Stimulated activated naive CD8-positive, alpha-beta T cell treated with anti-CD3 and anti-CD28 coated beads, Interleukin-15, amount 100 ng/mL, for 72 hours (primary cell): ENCODE measurements around the gene RNF114.

Experiments
- ATAC-seq: fragments of 150-1000 bp; cut with Tn5 transposase; 2 replicates; pipeline ENCODE4 v1.10.0; 2021; ENCODE audit warnings: mild to moderate bottlenecking, moderate library complexity
- DNase-seq, 2 donors: peaks; one replicate each; pipeline ENCODE4 v3.0.0; 2021 to 2022
- H3K27ac Mint-ChIP-seq, 2 donors: one replicate each; pipeline ENCODE4 v1.8.0; 2022; ENCODE audit warnings: mild to moderate bottlenecking in 2 of 2, mixed read lengths in 2 of 2, moderate library complexity in 2 of 2
- H3K27me3 Mint-ChIP-seq: one replicate; pipeline ENCODE4 v1.8.0; 2022; ENCODE audit warnings: mixed read lengths
- H3K4me1 Mint-ChIP-seq: one replicate; pipeline ENCODE4 v1.8.0; 2022; ENCODE audit warnings: mild to moderate bottlenecking, mixed read lengths
- H3K4me3 Mint-ChIP-seq, 2 donors: one replicate each; pipeline ENCODE4 v1.8.0; 2022; ENCODE audit warnings: mild to moderate bottlenecking in 2 of 2, mixed read lengths in 2 of 2, moderate library complexity in 1 of 2
- H3K9me3 Mint-ChIP-seq, 2 donors: one replicate each; pipeline ENCODE4 v1.8.0; 2022; ENCODE audit warnings: mixed read lengths in 2 of 2

RNF114 gene, protein sequence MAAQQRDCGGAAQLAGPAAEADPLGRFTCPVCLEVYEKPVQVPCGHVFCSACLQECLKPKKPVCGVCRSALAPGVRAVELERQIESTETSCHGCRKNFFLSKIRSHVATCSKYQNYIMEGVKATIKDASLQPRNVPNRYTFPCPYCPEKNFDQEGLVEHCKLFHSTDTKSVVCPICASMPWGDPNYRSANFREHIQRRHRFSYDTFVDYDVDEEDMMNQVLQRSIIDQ

GRCh38 chr20:49936153-49937026, at the start of gene RNF114:
Gene RNF114, plus strand, starts transcription at chr20:49936397. Its CDS starts 16 bp downstream, at chr20:49936413.
- no peaks in the 10 kb centered on the region for H3K27me3 Mint-ChIP-seq
- H3K27ac Mint-ChIP-seq = peak within 1 kb of the TSS; percentile 67 to 97
- DNase-seq (peak; percentile 86 to 88), ATAC-seq (peak; percentile 92)
- peaks cover 58% of the 10 kb centered on the region for H3K4me1 Mint-ChIP-seq
- H3K4me3 Mint-ChIP-seq = peak within 1 kb of the TSS; percentile 88 to 97
- H3K9me3 Mint-ChIP-seq = no peaks in the 10 kb centered on the region

DNA sequence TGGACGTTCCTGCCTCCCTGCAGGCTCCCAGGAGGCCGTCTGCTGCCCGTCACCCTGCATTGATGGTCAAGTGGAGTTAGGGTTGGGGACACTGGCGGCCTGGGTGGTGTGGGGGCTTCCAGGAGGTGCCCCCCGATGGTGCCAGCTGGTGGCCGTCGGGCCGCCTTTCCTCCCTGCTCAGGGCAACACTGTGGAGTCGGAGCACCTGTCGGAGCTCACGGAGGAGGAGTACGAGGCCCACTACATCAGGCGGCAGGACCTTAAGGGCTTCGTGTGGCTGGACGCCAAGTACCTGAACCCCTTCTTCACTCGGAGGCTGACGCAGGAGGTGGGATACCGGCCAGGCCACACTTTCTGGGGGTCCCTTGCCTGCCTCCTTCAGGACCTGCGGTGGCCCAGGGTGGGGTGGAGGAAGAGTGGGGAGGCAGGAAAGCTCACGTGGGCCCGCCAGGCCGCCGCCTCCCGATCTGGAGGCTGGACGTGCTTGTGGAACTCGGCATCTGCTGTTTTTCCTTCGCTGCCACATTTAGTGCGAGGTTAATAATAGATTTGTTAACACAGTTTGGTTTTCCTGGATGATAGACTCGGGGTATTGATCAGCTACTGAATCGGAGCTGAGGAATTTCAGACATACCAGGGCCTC, 49.5 kb upstream of the RNF114 start:
- H3K9me3 Mint-ChIP-seq = no peaks in the 10 kb centered on the region
- peaks cover 22% of the 10 kb centered on the region for H3K4me1 Mint-ChIP-seq
- H3K27ac Mint-ChIP-seq = peak overlapping the region; percentile 62 to 73
- H3K27me3 Mint-ChIP-seq = no peaks in the 10 kb centered on the region
- H3K4me3 Mint-ChIP-seq = no peak overlapping the region
- no peak for ATAC-seq
- DNase-seq = no peak

DNA sequence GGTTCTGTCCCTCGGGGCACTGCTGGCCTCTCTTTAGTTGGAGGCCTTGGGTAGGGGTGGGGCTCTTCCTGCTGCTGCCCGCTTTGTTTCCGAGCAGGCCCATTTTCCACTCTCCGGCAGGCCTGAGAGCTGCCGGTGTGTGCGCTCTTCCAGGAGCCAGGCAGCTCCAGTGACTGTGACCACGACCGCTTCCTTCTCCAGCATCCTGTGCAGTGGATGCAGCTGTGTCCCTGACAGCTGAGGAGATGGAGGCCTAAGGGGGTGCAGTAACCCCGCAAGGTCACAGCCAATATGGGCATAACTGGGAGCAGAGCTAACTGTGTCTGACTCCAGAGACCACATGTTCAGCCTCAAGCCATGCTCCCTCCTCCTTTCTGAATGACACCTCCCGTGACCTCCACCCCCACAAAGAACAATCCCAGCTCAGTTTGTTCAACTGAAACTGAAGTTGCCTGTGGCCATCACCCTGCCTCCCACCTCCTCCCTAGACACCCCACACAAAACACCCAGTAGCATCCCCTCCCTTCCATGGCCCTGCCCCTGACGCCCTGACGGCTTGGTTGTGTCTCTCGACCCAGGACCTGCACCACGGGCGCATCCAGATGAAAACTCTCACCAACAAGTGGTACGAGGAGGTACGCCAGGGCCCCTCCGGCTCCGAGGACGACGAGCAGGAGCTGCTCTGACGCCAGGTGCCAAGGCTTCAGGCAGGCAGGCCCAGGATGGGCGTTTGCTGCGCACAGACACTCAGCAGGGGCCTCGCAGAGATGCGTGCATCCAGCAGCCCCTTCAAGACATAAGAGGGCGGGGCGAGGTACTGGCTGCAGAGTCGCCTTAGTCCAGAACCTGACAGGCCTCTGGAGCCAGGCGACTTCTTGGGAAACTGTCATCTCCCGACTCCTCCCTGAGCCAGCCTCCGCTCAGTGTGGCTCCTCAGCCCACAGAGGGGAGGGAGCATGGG, 48.7 kb upstream of the RNF114 start:
- Mint-ChIP-seq H3K9me3 (no peaks in the 10 kb centered on the region), H3K4me1 (peaks cover 24% of the 10 kb centered on the region), H3K4me3 (no peak overlapping the region), H3K27ac (peak overlapping the region in 1 of 2 donors; percentile 91), H3K27me3 (no peaks in the 10 kb centered on the region)
- ATAC-seq = no peak
- DNase-seq = no peak

DNA sequence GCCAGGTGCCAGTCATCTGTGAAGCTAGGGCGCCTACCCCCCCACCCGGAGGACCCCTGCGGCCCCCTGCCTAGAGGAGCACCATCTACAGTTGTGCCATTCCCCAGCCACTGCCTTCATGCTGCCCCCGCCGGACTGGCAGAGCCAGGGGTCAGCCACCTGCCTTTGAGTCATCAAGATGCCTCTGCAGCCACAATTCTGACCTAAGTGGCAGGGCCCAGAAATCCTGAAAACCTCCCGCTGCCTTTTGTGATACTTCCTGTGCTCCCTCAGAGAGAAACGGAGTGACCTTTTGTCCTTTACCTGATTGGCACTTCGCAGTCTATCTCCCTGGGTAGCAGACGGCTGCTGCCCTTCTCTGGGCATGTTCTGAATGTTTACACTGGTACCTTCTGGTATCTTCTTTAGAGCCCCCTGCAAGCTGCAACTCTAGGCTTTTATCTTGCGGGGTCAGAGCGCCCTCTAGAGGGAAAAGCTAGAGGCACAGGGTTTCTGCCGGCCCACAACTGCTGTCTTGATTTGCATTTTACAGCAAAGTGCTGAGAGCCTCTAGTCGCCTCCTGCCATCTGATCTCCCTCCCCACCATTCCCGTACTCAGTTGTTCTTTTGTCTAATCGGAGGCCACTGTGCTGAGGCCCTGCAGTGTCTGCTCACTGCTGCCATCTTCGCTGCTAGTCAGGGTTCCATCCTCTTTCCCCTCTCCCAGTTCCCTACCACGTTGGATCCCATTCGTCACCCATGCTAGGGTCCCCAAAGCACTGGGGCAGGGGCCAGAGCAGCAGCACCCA, 47.8 kb upstream of the RNF114 start:
- peak; percentile 59 to 60 for DNase-seq
- peaks cover 32% of the 10 kb centered on the region for H3K4me1 Mint-ChIP-seq
- peak overlapping the region in 1 of 2 donors; percentile 22 for H3K27ac Mint-ChIP-seq
- no peak overlapping the region for H3K4me3 Mint-ChIP-seq
- peak; percentile 59 for ATAC-seq
- no peaks in the 10 kb centered on the region for H3K9me3 Mint-ChIP-seq
- no peaks in the 10 kb centered on the region for H3K27me3 Mint-ChIP-seq

DNA sequence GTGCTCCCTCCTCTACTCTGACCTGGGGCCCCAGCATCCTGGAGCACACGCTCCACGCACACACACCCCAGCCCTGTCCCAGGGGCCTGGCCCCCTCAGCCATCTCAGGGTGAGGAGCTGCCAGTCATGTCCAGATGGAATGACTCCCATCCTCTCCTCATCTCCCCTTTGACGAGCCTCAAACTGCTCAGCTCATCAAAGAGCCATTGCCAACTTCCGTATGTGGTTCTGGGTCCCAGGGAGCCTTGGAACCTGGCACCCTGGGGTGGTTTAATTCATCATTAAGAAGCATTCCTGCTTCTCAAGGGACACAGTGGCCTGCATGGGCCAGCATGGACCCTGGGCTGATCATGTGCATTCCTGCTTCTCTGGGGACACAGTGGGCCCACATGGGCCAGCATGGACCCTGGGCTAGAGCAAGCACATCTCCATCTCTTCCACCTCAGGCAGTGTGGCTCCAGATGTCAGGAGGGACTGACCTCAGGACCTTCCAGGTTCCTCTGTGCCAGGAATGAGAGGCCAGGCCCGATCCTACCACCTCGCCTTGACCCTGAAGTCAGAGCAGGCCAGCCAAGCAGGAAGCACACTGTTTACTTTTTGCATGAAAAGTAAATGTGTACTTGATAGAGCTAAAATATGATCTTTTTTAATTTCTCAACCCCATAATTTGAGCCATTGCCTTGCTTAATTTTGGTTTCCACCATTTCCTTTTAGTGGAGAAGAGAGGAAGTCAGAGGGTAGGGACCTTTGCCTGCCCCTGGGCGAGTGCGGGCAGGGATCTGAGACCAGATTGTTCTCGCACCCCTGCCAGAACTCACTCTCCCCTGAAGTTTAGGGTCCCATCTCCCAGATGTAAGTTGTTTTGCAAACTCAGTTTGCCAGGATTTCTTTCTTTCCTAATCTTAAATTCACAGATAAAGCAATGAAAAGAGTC, 46.9 kb upstream of the RNF114 start:
- H3K4me1 Mint-ChIP-seq = peaks cover 41% of the 10 kb centered on the region
- H3K27ac Mint-ChIP-seq = peak overlapping the region; percentile 28 to 79
- H3K4me3 Mint-ChIP-seq = no peak overlapping the region
- DNase-seq (no peak), ATAC-seq (no peak)
- H3K27me3 Mint-ChIP-seq = no peaks in the 10 kb centered on the region
- no peaks in the 10 kb centered on the region for H3K9me3 Mint-ChIP-seq

DNA sequence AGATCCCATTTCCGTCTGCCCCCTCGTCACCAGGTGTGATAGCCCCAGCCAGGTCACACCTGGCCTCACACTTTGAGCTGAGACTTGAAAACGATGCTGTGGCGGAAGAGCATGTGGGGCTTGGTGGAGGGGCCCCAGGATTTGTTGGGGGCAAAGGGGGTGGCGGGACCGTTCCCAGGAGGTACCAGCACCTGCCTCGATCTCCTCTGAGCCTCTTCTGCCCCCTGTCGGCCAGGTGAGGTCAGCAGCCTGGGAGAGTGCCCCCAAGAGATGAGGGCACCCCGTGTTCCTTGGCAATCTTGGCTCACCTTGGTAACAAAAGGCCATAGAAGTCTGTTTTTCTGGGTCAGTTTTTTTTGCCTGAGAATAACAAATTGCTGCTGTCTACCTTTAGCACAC, 46.3 kb upstream of the RNF114 start:
- H3K4me3 Mint-ChIP-seq = no peak overlapping the region
- no peaks in the 10 kb centered on the region for H3K27me3 Mint-ChIP-seq
- peaks cover 43% of the 10 kb centered on the region for H3K4me1 Mint-ChIP-seq
- H3K9me3 Mint-ChIP-seq = no peaks in the 10 kb centered on the region
- DNase-seq (no peak), ATAC-seq (no peak)
- peak overlapping the region in 1 of 2 donors; percentile 28 for H3K27ac Mint-ChIP-seq

DNA sequence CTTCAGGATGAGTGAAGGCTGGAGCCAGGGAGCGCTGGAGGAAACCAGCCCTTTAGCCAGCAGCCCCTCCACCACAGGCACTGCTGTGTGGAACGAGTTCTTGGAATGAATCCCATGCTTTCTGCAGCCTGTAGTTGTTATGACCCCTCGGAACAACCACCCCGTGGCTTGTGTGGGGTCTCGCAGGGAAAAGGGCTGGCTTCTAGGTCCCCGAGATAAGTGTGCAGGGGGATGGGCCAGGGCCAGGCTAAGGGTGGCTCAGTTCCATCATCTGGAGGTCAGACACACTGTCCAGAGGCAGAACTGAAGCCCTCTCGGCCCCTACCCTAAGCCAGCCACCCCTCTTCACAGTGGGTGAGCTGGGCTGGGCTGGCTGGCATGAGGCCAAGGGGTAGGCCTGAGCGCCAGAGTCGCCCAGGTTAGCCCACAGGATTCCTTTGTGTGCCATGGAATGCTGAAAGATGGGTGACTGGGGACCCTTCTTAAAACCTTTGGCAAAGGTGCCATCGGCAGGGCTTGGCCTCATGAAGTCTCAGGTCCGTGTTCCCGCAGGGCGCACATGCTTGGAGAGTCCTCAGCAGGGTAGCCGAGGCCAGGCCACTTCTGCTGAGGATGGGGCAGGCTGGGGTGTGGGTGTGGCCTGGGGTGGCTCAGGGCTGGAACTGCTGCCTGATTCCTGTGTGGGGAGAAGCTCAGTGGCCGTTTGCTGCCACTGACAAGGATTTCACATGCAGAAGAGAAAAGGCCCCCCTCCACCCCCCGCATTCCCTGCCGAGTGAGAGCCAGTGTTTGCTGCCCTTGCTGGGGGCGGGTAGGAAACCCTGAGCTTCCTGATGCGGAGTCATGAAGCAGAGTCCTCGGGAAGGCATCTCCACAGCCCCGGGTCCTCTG, 45.5 kb upstream of the RNF114 start:
- H3K27me3 Mint-ChIP-seq = no peaks in the 10 kb centered on the region
- peak overlapping the region in 1 of 2 donors; percentile 40 for H3K27ac Mint-ChIP-seq

GRCh38 chr20:49891476-49892110, 44.6 kb upstream of the RNF114 start:
- H3K27ac Mint-ChIP-seq = peak overlapping the region in 1 of 2 donors; percentile 52
- DNase-seq = no peak
- no peak for ATAC-seq
- peaks cover 43% of the 10 kb centered on the region for H3K4me1 Mint-ChIP-seq
- no peaks in the 10 kb centered on the region for H3K27me3 Mint-ChIP-seq
- no peak overlapping the region for H3K4me3 Mint-ChIP-seq
- H3K9me3 Mint-ChIP-seq = no peaks in the 10 kb centered on the region

More for the DNA sequence above, 45.5 kb upstream of the RNF114 start:
- ATAC-seq = no peak
- Mint-ChIP-seq H3K4me1 (peaks cover 43% of the 10 kb centered on the region), H3K9me3 (no peaks in the 10 kb centered on the region), H3K4me3 (no peak overlapping the region)
- DNase-seq = no peak

GRCh38 chr20:49892260-49892659, 43.9 kb upstream of the RNF114 start:
- Mint-ChIP-seq H3K27ac (peak overlapping the region in 1 of 2 donors; percentile 85), H3K4me1 (peaks cover 42% of the 10 kb centered on the region), H3K4me3 (no peak overlapping the region), H3K9me3 (no peaks in the 10 kb centered on the region), H3K27me3 (no peaks in the 10 kb centered on the region)
- ATAC-seq (no peak), DNase-seq (no peak)

GRCh38 chr20:49892817-49893216, 43.4 kb upstream of the RNF114 start:
- Mint-ChIP-seq H3K27ac (peak overlapping the region; percentile 76 to 85), H3K4me1 (peaks cover 36% of the 10 kb centered on the region), H3K9me3 (no peaks in the 10 kb centered on the region), H3K4me3 (no peak overlapping the region), H3K27me3 (no peaks in the 10 kb centered on the region)
- ATAC-seq (no peak), DNase-seq (no peak)

DNA sequence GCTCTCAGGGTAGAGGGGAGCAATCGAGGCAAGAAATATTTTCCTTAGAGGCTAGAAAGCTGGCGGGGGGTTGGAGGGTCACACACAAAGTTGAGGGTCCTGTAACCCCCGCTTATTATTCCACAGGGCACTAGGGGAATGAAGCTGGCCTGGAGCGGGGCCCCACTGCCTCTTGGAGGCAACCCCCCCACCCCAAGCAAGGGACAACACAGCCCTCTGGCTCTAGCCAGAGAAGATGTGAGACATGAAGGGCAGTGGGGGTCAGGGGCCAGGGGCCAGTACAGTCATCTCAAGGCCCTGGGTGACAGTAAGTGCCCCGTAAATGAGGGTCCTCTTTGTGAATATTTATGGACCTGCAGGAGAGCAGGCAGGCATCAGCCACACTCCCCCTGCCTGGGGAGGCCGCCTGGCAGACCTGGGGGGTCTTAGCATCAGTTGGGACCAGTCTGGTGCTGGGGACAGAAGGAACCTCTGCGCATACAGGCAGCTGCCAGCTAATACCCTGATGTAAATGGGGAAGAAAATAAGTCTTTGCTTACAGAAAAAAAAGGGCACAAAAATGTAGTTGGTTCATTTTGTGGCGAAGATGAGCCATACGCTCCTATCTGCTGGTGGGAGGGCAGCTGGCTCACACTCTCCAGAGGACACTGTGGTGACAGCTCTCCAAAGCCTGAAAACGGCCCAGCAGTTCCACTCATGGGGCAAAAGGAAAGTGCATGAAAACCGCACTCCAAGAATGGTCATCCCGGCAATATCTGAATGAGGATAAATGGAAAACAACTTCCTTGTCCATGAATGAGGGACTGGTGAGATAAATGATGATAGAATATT, 42.7 kb upstream of the RNF114 start:
- H3K27ac Mint-ChIP-seq = peak overlapping the region; percentile 85 to 89
- ATAC-seq (peak; percentile 77), DNase-seq (peak in 1 of 2 donors; percentile 32)
- H3K4me3 Mint-ChIP-seq = peak overlapping the region; percentile 29 to 56
- H3K9me3 Mint-ChIP-seq = no peaks in the 10 kb centered on the region
- H3K27me3 Mint-ChIP-seq = no peaks in the 10 kb centered on the region
- peaks cover 30% of the 10 kb centered on the region for H3K4me1 Mint-ChIP-seq
